Measurements from ENCODE around the gene FUT6. TPM values are rescaled to one million over a fixed set of nuclear protein-coding genes. Genes with fewer than 3 reads are reported as not detected.

Gene FUT6
- total RNA-seq, 2 donors from 2014 or later: not detected

- no peak overlapping the region for H3K27ac ChIP-seq (ENCODE audit: low read depth, low read length)
- H3K27me3 ChIP-seq (ENCODE audit: control insufficient read depth, insufficient read depth, low read length, poor library complexity, severe bottlenecking): no peaks in the 10 kb centered on the region
- Mint-ChIP-seq H3K9me3 (peaks cover 2% of the 10 kb centered on the region), H3K4me1 (no peaks in the 10 kb centered on the region), H3K36me3 (ENCODE audit: low read depth) (peaks cover 2% of the 10 kb centered on the region), H3K27me3 (ENCODE audit: insufficient read depth) (peaks cover 2% of the 10 kb centered on the region), H3K27ac (no peak overlapping the region), H3K4me3 (no peak overlapping the region)
- WGBS, 2 experiments (ENCODE audit: insufficient coverage in 1 of 2, insufficient read length in 1 of 2): 87% methylated on average over 25 to 30 of the region's 30 CpGs
- TF ChIP-seq CTCF (conservative IDR thresholded peaks at IDR 0.05): peak; percentile 54
- H3K4me3 ChIP-seq (ENCODE audit: low read length): no peak overlapping the region
- H3K9me3 ChIP-seq (ENCODE audit: control insufficient read depth, low read length): no peaks in the 10 kb centered on the region
- H3K36me3 ChIP-seq (ENCODE audit: control insufficient read depth, insufficient read depth, low read length): no peaks in the 10 kb centered on the region
- no peaks in the 10 kb centered on the region for H3K4me1 ChIP-seq (ENCODE audit: control insufficient read depth, insufficient read depth, low read length)
- H3K9ac ChIP-seq (ENCODE audit: extremely low read depth, low read length, poor library complexity, severe bottlenecking): no peak overlapping the region
- DNase-seq: peak; percentile 87
These were observed 15.8 kb downstream of the FUT6 start for GRCh38 chr19:5823579-5824281.

- H3K4me3 Mint-ChIP-seq: no peak overlapping the region
- 87% methylated on average over 28 to 30 of the region's 30 CpGs for WGBS, 2 experiments (ENCODE audit: insufficient coverage in 1 of 2, insufficient read length in 1 of 2)
- peaks cover 2% of the 10 kb centered on the region for H3K27me3 Mint-ChIP-seq (ENCODE audit: insufficient read depth)
- no peak overlapping the region for H3K9ac ChIP-seq (ENCODE audit: extremely low read depth, low read length, poor library complexity, severe bottlenecking)
- no peak overlapping the region for H3K4me3 ChIP-seq (ENCODE audit: low read length)
- no peak overlapping the region for H3K27ac ChIP-seq (ENCODE audit: low read depth, low read length)
- peaks cover 2% of the 10 kb centered on the region for H3K36me3 Mint-ChIP-seq (ENCODE audit: low read depth)
- no peaks in the 10 kb centered on the region for H3K36me3 ChIP-seq (ENCODE audit: control insufficient read depth, insufficient read depth, low read length)
- peaks cover 2% of the 10 kb centered on the region for H3K9me3 Mint-ChIP-seq
- H3K27me3 ChIP-seq (ENCODE audit: control insufficient read depth, insufficient read depth, low read length, poor library complexity, severe bottlenecking): no peaks in the 10 kb centered on the region
- no peak overlapping the region for H3K27ac Mint-ChIP-seq
- DNase-seq: no peak
- TF ChIP-seq CTCF (conservative IDR thresholded peaks at IDR 0.05): no peak
- H3K4me1 Mint-ChIP-seq: no peaks in the 10 kb centered on the region
- no peaks in the 10 kb centered on the region for H3K4me1 ChIP-seq (ENCODE audit: control insufficient read depth, insufficient read depth, low read length)
- H3K9me3 ChIP-seq (ENCODE audit: control insufficient read depth, low read length): no peaks in the 10 kb centered on the region
These were observed 17.2 kb downstream of the FUT6 start for GRCh38 chr19:5822181-5822844.

DNA sequence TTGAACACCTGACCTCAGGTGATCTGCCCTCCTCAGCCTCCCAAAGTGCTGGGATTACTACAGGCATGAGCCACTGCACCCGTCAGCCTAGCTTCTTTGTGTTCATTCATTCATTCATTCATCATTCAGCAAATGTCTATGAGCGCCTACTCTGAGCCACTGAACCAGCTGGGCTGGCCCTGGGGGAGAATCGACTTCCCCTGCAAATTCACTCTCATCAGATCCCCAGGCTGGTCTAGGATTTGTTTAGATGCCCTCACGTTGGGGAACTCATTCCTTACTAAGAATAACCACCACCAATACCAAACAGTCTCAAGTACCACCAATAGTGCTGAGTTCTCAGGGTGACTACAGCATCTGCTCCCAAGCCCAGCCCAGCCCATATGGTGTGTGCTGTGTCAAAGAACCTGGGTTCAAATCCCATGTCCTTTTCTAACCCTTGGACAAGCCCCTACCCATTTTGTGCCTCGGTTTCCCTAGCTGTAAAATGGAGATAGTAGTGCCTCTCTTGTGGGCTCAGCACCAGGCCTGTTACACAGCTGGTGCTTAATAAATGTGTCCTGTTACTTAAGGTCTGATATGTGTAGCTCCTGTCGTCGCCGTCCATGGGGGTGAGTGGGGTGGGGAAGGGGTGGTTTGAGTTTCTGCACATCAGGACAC lies 17.9 kb downstream of the FUT6 start:
- no peak overlapping the region for H3K27ac ChIP-seq (ENCODE audit: low read depth, low read length)
- no peak for TF ChIP-seq CTCF (conservative IDR thresholded peaks at IDR 0.05)
- DNase-seq: no peak
- H3K9me3 ChIP-seq (ENCODE audit: control insufficient read depth, low read length): no peaks in the 10 kb centered on the region
- H3K27me3 ChIP-seq (ENCODE audit: control insufficient read depth, insufficient read depth, low read length, poor library complexity, severe bottlenecking): no peaks in the 10 kb centered on the region
- Mint-ChIP-seq H3K27me3 (ENCODE audit: insufficient read depth) (peaks cover 8% of the 10 kb centered on the region), H3K4me1 (no peaks in the 10 kb centered on the region), H3K4me3 (no peak overlapping the region), H3K36me3 (ENCODE audit: low read depth) (peaks cover 2% of the 10 kb centered on the region), H3K27ac (no peak overlapping the region), H3K9me3 (peaks cover 2% of the 10 kb centered on the region)
- H3K36me3 ChIP-seq (ENCODE audit: control insufficient read depth, insufficient read depth, low read length): no peaks in the 10 kb centered on the region
- no peak overlapping the region for H3K4me3 ChIP-seq (ENCODE audit: low read length)
- H3K4me1 ChIP-seq (ENCODE audit: control insufficient read depth, insufficient read depth, low read length): no peaks in the 10 kb centered on the region
- H3K9ac ChIP-seq (ENCODE audit: extremely low read depth, low read length, poor library complexity, severe bottlenecking): no peak overlapping the region
- 87% methylated on average over 8 of the region's 8 CpGs for WGBS, 2 experiments (ENCODE audit: insufficient coverage in 1 of 2, insufficient read length in 1 of 2)
